ENCODE results near the gene ITSN2.

DNA sequence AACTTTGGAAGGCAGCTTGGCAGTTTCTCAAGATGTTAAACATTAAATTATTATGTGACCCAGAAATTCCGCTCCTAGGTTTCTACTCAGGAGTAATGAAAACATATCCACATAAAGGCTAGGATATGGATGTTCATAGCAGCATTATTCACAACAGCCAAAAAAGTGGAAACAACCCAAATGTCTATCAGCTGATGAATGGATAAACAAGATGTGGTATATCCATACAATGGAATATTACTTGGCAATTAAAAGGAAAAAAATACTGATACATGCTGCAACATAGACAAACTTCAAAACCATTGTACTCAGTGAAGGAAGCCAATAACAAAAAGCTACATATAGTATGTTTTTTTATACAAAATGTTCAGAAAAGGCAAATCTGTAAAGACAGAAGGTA, 197.8 kb downstream of the ITSN2 start:
- TF ChIP-seq, protein P1, sequence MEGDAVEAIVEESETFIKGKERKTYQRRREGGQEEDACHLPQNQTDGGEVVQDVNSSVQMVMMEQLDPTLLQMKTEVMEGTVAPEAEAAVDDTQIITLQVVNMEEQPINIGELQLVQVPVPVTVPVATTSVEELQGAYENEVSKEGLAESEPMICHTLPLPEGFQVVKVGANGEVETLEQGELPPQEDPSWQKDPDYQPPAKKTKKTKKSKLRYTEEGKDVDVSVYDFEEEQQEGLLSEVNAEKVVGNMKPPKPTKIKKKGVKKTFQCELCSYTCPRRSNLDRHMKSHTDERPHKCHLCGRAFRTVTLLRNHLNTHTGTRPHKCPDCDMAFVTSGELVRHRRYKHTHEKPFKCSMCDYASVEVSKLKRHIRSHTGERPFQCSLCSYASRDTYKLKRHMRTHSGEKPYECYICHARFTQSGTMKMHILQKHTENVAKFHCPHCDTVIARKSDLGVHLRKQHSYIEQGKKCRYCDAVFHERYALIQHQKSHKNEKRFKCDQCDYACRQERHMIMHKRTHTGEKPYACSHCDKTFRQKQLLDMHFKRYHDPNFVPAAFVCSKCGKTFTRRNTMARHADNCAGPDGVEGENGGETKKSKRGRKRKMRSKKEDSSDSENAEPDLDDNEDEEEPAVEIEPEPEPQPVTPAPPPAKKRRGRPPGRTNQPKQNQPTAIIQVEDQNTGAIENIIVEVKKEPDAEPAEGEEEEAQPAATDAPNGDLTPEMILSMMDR (IDR thresholded peaks at IDR 0.05) = no peak
- TF ChIP-seq POLR2A (IDR thresholded peaks at IDR 0.05) = no peak

All from right lobe of liver (tissue), 4 donors.